WTC11 (cell line): Measurements from ENCODE around the gene BRCC3. TPM values are rescaled to one million over a fixed set of nuclear protein-coding genes. Genes with fewer than 3 reads are reported as not detected.

Source experiments
- ATAC-seq: fragments of 200-7000 bp; cut with Tn5 transposase; 2 replicates; pipeline ENCODE4 v1.10.0; 2021; ENCODE audit warnings: mild to moderate bottlenecking, moderate library complexity
- Bru-seq: library from RNA; stranded (reverse); fragments of 400-500 nt; gene quantifications from one replicate; lab custom pipeline; 2021; lab: Mats Ljungman, UMichigan
- CTCF ChIA-PET: fragments of 300-600 bp; sonication (Branson Sonifier 250); formaldehyde crosslinking; loops from one replicate; lab custom pipeline; 2021; ENCODE audit warnings: antibody characterized with exemption; lab: Charles Lee
- POLR2A ChIA-PET: fragments of 350-600 bp; sonication (Branson Sonifier 250); formaldehyde crosslinking; loops from one replicate; lab custom pipeline; 2021; ENCODE audit warnings: antibody characterized with exemption; lab: Charles Lee
- DNase-seq: peaks from one replicate; pipeline ENCODE4 v3.0.0; 2021; ENCODE audit warnings: low spot score
- H3K27ac Mint-ChIP-seq: 2 replicates; pipeline ENCODE4 v1.8.0; 2021; ENCODE audit warnings: mixed read lengths
- H3K27me3 Mint-ChIP-seq: 2 replicates; pipeline ENCODE4 v1.8.0; 2021; ENCODE audit warnings: low read depth, mild to moderate bottlenecking, moderate library complexity, mixed read lengths
- H3K36me3 Mint-ChIP-seq: 2 replicates; pipeline ENCODE4 v1.8.0; 2021; ENCODE audit warnings: mixed read lengths
- H3K4me1 Mint-ChIP-seq: 2 replicates; pipeline ENCODE4 v1.8.0; 2022; ENCODE audit warnings: mixed read lengths
- H3K4me3 Mint-ChIP-seq: 2 replicates; pipeline ENCODE4 v1.8.0; 2021; ENCODE audit warnings: mild to moderate bottlenecking, moderate library complexity, mixed read lengths
- H3K9me3 Mint-ChIP-seq: 2 replicates; pipeline ENCODE4 v1.8.0; 2021; ENCODE audit warnings: mixed read lengths
- FOXK1 ChIP-seq: sonication (generic); formaldehyde crosslinking; IDR thresholded peaks from 2 replicates; pipeline ENCODE4 v1.8.0; 2022; ENCODE audit warnings: mild to moderate bottlenecking, moderate library complexity, missing genetic modification reagents
- JAZF1 ChIP-seq: fragments of 250-450 bp; sonication (Bioruptor Pico); IDR thresholded peaks from 2 replicates; pipeline ENCODE4 v1.9.0; 2021; ENCODE audit warnings: moderate library complexity, mild to moderate bottlenecking, inconsistent platforms
- NR2C2 ChIP-seq: sonication (generic); formaldehyde crosslinking; IDR thresholded peaks from 2 replicates; pipeline ENCODE4 v1.8.0; 2022; ENCODE audit warnings: mild to moderate bottlenecking, missing genetic modification reagents
- PRRX2 ChIP-seq: fragments of 250-450 bp; sonication (Bioruptor Pico); IDR thresholded peaks from 2 replicates; pipeline ENCODE4 v1.8.0; 2021; ENCODE audit warnings: mild to moderate bottlenecking
- SP1 ChIP-seq: sonication (generic); formaldehyde crosslinking; conservative IDR thresholded peaks from 2 replicates; pipeline ENCODE4 v1.8.1; 2022; ENCODE audit warnings: missing genetic modification reagents
- ZNF317 ChIP-seq: sonication (generic); formaldehyde crosslinking; IDR thresholded peaks from 2 replicates; pipeline ENCODE4 v1.8.1; 2023; ENCODE audit warnings: low read depth, mild to moderate bottlenecking, moderate library complexity, missing genetic modification reagents, borderline replicate concordance
- long read RNA-seq, 3 experiments: library from RNA in 1 of 3; library from capped mRNA in 1 of 3; library from polyadenylated mRNA in 1 of 3; unstranded in 2 of 3; stranded (forward) in 1 of 3; transcript quantifications; one replicate each; pipeline ENCODE4 v2.0.0, GENCODE V29; 2021
- total RNA-seq: library from RNA; stranded (reverse); gene quantifications from 3 replicates; pipeline ENCODE4 v1.2.3, GENCODE V29; 2021
- TF ChIP-seq, protein P1 (sequence below): fragments of 250-450 bp; sonication (Bioruptor Pico); IDR thresholded peaks from 2 replicates; pipeline ENCODE4 v1.8.0; 2021; ENCODE audit warnings: mild to moderate bottlenecking
- TF ChIP-seq, protein P2 (sequence below): sonication (generic); formaldehyde crosslinking; IDR thresholded peaks from 2 replicates; pipeline ENCODE4 v1.8.1; 2022; ENCODE audit warnings: low read depth, missing genetic modification reagents, borderline replicate concordance
- TF ChIP-seq, protein P3 (sequence below): sonication (generic); formaldehyde crosslinking; IDR thresholded peaks from 2 replicates; pipeline ENCODE4 v1.8.0; 2022; ENCODE audit warnings: mild to moderate bottlenecking, missing genetic modification reagents
- TF ChIP-seq, protein P4 (sequence below): fragments of 250-450 bp; sonication (Bioruptor Pico); IDR thresholded peaks from 2 replicates; pipeline ENCODE4 v1.9.0; 2021; ENCODE audit warnings: moderate library complexity, mild to moderate bottlenecking, inconsistent platforms, borderline replicate concordance
- TF ChIP-seq, protein P5 (sequence below): sonication (generic); formaldehyde crosslinking; IDR thresholded peaks from 2 replicates; pipeline ENCODE4 v1.8.0; 2022; ENCODE audit warnings: missing genetic modification reagents

Gene BRCC3
- total RNA-seq (18.5 to 19.6 TPM (median 19.4 TPM) in 3 replicates), Bru-seq, nascent RNA (percentile 79 among the genes with signal in this experiment)
- long read RNA-seq, experiment 1, transcript BRCC3-201 (11 exons, 2,496 nt) = minor isoform, 10 of 224 reads
- long read RNA-seq, experiment 1, transcript BRCC3-208 (10 exons, 2,694 nt) = major isoform, 156 of 224 reads
- long read RNA-seq, experiment 1, partial matches to known transcripts = 7 of 224 reads
- long read RNA-seq, experiment 1, other reads (novel, unspliced or antisense) = 47 of 224 reads
- long read RNA-seq, experiment 2, transcript BRCC3-208 (10 exons, 2,694 nt) = major isoform, 12 of 35 reads
- long read RNA-seq, experiment 2, partial matches to known transcripts = 7 of 35 reads
- long read RNA-seq, experiment 2, other reads (novel, unspliced or antisense) = 16 of 35 reads
- long read RNA-seq, experiment 3, transcript BRCC3-208 (10 exons, 2,694 nt) = major isoform, 32 of 69 reads
- long read RNA-seq, experiment 3, partial matches to known transcripts = 12 of 69 reads
- long read RNA-seq, experiment 3, other reads (novel, unspliced or antisense) = 21 of 69 reads

DNA sequence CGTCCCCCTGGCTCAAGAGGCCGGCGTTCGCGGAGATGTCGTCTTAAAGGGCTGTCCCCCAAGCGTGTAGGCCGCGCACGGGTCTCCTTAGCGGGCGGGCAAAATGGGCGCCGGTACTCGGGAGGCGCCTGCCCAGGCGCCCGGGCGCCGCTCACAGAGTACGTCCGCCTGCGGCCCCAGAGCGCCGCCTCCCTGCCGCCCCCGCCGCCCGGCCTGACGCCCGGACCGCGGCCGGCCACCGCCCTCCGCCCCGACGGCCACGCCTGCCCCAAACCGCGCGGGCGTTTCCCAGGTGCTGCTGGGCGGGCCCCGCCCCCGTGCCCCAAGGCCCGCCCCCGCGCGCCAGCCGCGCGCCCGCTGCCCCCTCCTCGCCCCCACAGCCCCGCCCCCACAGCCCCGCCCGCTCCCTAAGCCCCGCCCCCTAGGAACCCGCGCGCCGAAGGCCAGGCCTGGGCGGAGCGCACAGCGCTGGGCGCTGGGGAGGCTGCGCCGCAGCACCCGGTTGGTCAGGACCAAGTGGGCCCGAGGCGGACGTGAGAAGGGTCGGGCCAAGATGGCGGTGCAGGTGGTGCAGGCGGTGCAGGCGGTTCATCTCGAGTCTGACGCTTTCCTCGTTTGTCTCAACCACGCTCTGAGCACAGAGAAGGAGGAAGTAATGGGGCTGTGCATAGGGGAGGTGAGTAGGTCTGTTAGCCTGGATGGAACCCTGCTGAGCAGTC lies at the start of gene BRCC3, which contains the start of the genes CMC4 and MTCP1:
Gene BRCC3, plus strand, starts transcription at position 534 of the 719 bp plus-strand sequence. Its CDS starts 20 bp downstream, at position 554.
Gene CMC4, minus strand, starts transcription at position 162 of the 719 bp plus-strand sequence. CDS start 7,113 bp downstream, outside the sequence.
Gene MTCP1, minus strand, starts transcription at position 162 of the 719 bp plus-strand sequence. CDS start 5,126 bp downstream, outside the sequence.
- peaks cover 17% of the 10 kb centered on the region for H3K4me1 Mint-ChIP-seq
- ATAC-seq (peak; percentile 97), DNase-seq (peak; percentile 75)
- H3K36me3 Mint-ChIP-seq = peaks cover 27% of the 10 kb centered on the region
- no peaks in the 10 kb centered on the region for H3K9me3 Mint-ChIP-seq
- CTCF ChIA-PET = interaction anchor here (0.7 to 1.0 kb wide), 2 partner anchors 15 to 16 kb away, joined by 3 read pairs; no protein-coding TSS in a partner anchor
- H3K27ac Mint-ChIP-seq = peak within 1 kb of the TSS; percentile 93
- H3K4me3 Mint-ChIP-seq = peak within 1 kb of the TSS; percentile 90
- TF ChIP-seq FOXK1 (CRISPR knock-in tag) (no peak), SP1 (CRISPR knock-in tag) (peak; percentile 58; the same call in 1 of the 2 replicates)
- TF ChIP-seq, protein P1, sequence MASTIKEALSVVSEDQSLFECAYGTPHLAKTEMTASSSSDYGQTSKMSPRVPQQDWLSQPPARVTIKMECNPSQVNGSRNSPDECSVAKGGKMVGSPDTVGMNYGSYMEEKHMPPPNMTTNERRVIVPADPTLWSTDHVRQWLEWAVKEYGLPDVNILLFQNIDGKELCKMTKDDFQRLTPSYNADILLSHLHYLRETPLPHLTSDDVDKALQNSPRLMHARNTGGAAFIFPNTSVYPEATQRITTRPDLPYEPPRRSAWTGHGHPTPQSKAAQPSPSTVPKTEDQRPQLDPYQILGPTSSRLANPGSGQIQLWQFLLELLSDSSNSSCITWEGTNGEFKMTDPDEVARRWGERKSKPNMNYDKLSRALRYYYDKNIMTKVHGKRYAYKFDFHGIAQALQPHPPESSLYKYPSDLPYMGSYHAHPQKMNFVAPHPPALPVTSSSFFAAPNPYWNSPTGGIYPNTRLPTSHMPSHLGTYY (CRISPR knock-in tag) = no peak
- TF ChIP-seq, protein P2, sequence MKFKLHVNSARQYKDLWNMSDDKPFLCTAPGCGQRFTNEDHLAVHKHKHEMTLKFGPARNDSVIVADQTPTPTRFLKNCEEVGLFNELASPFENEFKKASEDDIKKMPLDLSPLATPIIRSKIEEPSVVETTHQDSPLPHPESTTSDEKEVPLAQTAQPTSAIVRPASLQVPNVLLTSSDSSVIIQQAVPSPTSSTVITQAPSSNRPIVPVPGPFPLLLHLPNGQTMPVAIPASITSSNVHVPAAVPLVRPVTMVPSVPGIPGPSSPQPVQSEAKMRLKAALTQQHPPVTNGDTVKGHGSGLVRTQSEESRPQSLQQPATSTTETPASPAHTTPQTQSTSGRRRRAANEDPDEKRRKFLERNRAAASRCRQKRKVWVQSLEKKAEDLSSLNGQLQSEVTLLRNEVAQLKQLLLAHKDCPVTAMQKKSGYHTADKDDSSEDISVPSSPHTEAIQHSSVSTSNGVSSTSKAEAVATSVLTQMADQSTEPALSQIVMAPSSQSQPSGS (CRISPR knock-in tag) = no peak
- TF ChIP-seq, protein P3, sequence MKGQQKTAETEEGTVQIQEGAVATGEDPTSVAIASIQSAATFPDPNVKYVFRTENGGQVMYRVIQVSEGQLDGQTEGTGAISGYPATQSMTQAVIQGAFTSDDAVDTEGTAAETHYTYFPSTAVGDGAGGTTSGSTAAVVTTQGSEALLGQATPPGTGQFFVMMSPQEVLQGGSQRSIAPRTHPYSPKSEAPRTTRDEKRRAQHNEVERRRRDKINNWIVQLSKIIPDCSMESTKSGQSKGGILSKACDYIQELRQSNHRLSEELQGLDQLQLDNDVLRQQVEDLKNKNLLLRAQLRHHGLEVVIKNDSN (CRISPR knock-in tag) = no peak
- TF ChIP-seq, all 79 proteins: peak for 1
- no peaks in the 10 kb centered on the region for H3K27me3 Mint-ChIP-seq
- POLR2A ChIA-PET = no interaction called here

DNA sequence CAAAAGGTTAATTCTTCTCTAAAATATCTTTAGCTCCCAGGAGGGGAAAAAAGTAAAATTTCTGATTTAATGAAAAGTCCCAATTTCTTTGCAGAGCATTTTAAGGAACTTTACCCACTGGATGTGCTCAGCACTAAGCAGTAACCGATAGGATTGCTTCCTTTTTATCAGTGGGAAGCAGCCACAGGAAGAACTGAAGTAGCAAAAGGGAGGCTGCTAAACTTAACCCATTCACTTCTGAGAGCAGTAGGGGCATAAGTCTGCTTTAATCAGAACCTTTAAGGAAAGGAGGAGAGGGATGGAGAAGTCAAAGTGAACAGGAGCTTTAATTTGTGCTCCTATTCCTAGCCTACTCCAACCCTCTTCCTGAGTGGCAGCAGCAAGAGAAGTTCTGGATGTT lies 48.7 kb upstream of the BRCC3 start, which contains the start of gene F8:
Gene F8, minus strand, starts transcription at position 139 of the 400 bp plus-strand sequence. CDS start 171 bp downstream, outside the sequence.
- Mint-ChIP-seq H3K4me1 (peaks cover 8% of the 10 kb centered on the region), H3K36me3 (no peaks in the 10 kb centered on the region), H3K27me3 (no peaks in the 10 kb centered on the region), H3K9me3 (no peaks in the 10 kb centered on the region), H3K27ac (no peak within 1 kb of the TSS), H3K4me3 (no peak within 1 kb of the TSS)
- TF ChIP-seq, protein P4, sequence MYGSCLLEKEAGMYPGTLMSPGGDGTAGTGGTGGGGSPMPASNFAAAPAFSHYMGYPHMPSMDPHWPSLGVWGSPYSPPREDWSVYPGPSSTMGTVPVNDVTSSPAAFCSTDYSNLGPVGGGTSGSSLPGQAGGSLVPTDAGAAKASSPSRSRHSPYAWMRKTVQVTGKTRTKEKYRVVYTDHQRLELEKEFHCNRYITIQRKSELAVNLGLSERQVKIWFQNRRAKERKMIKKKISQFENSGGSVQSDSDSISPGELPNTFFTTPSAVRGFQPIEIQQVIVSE (CRISPR knock-in tag) = no peak
- CTCF ChIA-PET = no interaction called here
- DNase-seq (no peak), ATAC-seq (no peak)
- POLR2A ChIA-PET = no interaction called here

DNA sequence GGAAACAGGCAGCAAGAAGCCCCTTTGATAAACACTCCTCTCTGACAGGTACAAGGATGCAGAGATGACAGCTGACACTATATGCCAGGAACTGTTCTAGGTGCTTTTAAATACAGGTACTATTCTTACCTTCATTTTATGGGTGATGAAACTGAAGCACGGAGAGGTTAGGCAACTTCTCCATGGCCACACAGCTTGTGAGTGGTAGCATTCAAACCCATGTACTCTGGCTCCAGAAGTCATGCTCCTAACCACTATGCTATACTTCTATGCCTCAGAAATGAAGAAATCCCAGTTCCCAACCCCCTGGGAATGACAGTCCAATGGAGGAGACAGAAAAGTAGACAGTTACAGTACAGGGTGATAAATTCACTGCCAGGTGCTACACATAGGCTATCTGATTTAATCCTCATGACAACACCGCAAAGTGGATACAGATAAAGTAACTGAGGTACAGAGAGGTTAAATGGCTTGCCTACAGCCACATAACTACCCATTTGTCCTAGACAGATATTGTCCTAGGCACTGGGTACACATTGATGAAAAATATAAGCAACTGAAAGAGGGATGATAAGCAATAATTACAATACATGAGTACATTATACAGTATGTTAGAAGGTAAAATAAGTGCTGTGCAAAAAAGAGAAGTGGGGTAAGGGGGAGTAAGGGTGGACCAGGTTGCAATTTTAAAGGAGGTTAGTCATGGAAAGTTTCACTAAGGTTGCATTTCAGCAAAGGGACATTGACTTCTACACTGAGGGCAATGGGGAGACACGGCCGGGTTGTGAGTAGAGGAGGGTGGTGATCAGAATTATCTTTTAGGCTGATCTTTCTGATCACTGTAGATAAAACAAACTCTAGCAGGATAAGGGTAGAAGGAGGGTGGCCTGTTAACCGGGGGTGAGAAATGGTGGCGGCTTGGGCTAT lies 47.1 kb upstream of the BRCC3 start:
- DNase-seq = no peak
- no peak for TF ChIP-seq PRRX2 (CRISPR knock-in tag)
- TF ChIP-seq ZNF317 (CRISPR knock-in tag) = no peak
- TF ChIP-seq JAZF1 = no peak
- no peak for TF ChIP-seq NR2C2 (CRISPR knock-in tag)
- TF ChIP-seq, protein P5, sequence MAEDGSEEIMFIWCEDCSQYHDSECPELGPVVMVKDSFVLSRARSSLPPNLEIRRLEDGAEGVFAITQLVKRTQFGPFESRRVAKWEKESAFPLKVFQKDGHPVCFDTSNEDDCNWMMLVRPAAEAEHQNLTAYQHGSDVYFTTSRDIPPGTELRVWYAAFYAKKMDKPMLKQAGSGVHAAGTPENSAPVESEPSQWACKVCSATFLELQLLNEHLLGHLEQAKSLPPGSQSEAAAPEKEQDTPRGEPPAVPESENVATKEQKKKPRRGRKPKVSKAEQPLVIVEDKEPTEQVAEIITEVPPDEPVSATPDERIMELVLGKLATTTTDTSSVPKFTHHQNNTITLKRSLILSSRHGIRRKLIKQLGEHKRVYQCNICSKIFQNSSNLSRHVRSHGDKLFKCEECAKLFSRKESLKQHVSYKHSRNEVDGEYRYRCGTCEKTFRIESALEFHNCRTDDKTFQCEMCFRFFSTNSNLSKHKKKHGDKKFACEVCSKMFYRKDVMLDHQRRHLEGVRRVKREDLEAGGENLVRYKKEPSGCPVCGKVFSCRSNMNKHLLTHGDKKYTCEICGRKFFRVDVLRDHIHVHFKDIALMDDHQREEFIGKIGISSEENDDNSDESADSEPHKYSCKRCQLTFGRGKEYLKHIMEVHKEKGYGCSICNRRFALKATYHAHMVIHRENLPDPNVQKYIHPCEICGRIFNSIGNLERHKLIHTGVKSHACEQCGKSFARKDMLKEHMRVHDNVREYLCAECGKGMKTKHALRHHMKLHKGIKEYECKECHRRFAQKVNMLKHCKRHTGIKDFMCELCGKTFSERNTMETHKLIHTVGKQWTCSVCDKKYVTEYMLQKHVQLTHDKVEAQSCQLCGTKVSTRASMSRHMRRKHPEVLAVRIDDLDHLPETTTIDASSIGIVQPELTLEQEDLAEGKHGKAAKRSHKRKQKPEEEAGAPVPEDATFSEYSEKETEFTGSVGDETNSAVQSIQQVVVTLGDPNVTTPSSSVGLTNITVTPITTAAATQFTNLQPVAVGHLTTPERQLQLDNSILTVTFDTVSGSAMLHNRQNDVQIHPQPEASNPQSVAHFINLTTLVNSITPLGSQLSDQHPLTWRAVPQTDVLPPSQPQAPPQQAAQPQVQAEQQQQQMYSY (CRISPR knock-in tag) = no peak
- TF ChIP-seq, all 79 proteins: peak for 0
- Mint-ChIP-seq H3K9me3 (no peaks in the 10 kb centered on the region), H3K4me3 (no peak overlapping the region), H3K4me1 (peaks cover 13% of the 10 kb centered on the region), H3K36me3 (no peaks in the 10 kb centered on the region), H3K27ac (no peak overlapping the region), H3K27me3 (no peaks in the 10 kb centered on the region)
- ChIA-PET POLR2A (no interaction called here), CTCF (no interaction called here)
- no peak for ATAC-seq
